Measurements from ENCODE around the gene ROBO2.

Gene ROBO2

DNA sequence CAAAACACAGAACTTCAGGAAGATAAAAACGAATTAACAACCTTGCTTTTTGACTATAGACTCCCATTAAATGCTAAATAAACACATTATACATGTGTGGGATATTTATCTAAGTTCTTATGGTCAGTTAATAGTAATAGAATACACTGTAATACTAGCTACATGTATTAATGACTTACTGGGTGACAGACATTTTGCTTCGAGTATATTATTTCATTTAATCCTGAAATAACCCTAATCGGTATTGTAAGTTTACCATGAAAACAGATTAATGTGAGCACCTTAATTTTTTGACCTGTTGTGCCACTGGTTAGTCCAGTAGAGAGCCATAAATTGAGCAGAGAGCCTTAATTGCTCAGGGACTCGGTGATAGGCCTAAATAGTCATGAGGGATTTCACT, 151.1 kb downstream of the ROBO2 start:
- DNase-seq: no peak

DNA sequence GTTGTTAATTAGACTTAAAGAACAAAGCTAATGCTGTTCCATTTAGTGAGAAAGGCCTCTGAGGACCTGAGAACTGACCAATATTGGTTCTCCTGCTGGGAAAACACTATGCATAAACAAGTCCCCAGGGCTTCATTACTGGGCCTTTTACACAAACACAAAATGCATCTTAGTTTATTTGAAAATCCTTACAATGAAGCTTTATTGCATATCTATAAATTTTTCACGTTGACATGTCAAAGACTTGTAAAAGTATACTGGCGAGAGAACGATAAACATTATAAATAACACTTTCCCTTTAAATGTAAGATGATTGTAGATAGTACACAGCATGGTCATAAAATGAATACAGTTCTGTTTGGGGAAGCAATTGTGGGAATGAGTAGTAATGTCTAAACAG, 151.7 kb downstream of the ROBO2 start:
- DNase-seq: no peak

DNA sequence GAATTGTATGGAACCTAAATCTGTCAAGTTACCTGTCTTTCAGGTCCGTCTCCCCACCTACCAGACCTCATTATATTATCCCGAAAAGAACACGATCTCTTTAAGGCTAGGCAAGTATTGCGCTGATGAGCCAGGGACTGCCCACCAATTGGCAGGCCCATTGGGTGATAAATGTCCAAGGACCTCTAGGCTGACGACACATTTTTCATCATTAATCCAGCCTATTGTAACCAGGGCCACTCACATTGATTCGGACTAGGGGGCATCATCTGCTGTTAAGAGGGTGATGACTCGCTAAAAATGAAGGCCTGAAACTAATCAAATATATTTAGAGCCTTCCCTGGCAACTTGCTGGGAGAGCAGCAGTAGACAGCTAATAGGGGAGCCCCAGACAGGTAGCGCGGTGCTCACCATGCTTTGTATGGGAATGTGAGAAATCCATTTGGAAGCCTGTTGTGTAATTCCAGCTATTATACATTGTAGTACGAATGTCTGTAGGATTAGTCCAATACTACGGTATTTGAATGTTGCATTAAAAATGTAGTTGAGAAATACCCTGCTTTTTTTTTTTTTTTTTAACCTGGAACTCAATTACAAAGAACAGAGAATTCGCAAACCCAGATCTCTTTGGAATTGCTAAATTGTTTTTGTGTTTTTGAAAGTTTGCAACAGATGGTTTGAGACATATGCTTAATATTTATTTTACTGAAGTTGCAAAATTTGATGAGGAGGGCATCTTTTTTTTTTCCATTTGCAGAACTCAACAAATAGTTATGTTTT, 156.1 kb downstream of the ROBO2 start:
- no peak for DNase-seq

DNA sequence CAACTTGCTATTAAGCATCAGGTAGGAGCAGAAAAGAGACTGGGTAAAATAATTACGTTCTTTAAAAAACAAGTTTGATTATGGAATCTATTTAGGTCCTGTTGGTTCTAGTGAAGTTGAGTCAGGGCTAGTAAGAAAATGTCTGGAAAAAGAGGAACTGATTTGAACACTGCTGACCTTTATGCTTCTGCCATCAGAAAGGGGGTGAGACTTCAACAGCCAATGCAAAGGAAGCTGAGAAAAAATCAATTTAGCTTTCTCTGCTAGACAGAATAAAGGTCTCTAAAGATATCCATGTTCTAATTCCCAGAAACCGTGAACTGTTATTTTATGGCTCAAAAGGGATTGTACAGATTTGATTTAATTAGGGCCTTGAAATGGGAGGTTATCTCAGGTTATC, 157.5 kb downstream of the ROBO2 start:
- no peak for DNase-seq

DNA sequence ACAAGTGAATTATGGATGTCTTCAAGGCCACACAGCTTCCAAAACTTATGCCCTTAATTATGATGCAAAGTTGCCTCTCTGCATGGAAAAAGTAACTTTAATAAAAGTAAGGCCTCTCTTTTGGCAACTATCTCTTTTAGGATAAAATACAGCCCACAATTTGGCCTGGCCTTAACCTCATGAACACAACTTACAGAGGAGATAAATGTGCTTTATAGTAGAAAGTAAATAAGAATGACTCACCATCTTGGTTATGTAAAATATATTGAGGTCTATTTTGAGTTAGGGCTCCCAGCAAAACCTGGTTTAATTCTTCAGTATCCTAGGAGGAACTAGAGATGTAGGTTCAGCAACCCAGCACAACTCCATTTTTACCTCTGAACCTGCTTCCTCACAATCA, 164.0 kb downstream of the ROBO2 start:
- DNase-seq: no peak

DNA sequence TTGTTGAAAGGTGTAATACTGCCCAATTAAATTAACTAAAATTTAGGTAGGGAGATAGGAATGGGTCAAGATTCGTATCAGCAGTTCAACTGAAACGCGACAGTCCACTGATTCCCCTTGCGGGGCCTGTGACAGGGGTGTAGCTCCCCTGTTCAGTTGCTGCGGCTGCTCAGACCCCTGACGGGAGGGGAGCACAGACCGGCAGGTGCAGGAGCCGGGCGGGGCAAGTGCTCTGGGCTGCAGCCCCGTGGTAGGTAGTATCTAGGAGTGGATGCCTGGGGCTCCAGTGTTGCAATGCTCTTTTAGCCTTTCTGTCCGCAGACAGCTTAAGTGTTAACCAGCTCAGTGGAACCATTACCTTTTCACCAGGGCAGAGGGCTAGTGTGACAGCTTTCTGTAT, 164.9 kb downstream of the ROBO2 start:
- no peak for DNase-seq

DNA sequence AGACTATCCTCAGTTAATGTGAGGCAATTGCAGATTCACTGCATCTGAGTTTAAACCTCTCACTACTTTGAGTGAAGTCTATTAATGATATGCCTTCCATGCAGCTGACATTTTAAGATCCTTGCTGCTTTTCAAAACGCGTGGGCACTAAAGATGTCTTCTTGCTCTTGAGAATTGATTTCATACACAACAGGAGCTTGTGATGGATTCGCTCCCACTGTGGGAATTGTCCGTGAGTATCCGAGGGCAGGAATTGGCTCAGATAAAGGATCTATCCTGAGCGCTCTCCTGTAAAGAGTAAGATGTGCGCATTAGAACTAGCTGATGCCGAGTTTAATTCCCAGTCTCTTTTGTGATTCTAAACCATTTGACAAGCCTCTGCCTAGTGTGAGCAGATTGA, 167.9 kb downstream of the ROBO2 start:
- DNase-seq: no peak

DNA sequence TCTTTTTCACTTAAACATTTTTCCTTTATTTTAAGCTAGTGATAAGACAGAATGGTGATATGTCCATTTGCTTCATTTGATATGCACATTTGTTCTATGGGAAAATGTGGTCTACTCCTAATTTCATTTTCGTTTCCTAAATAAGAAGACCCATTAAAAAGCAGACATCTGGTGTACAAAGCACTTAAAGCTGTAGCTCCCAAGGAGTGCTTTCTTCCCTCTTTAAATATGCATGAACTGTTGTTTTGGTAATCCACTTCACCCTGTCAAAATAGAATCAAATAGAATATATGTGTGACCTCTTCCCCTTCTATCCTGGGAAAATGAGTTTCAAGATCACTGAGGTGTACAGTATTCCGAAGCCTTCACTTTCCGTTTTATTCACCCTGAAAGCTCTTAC, 182.8 kb downstream of the ROBO2 start:
- no peak for DNase-seq

DNA sequence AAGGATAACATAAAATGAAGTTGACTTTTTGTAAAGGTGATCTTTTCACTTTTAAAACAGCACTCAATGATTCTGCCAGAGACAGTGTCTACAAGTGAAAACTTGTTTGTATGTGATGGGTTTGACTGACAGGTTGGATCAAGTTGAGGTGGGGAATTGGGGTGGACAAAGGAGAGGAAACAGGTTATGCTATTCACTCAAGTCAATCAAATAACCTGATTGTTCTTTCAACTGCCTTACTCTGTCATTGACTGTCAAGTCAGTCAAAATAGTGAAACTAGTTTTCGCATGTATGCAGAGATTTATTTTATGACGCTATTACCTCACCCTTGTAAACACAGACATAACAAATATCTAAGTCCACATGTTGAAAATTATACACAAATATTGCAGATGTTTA, 187.7 kb downstream of the ROBO2 start:
- DNase-seq: no peak

DNA sequence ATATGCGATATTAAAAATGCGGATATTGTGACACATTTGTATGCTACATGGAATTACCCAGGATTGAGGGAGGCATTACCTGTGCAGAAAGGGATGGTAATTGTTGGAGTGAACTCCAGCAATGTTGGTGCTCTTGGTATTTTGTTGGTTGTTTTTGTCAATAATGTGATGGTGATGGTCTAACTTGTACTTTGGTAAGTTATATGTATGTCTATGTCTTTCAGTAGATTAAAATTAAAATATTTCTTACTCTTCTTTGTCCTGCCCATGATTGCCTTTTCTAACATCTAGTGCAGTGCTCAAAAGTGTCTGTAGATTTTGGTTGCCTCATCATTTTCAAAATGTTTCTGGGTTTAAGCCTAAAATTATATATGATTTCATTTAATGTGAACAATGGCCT, 192.7 kb downstream of the ROBO2 start:
- DNase-seq: no peak

DNA sequence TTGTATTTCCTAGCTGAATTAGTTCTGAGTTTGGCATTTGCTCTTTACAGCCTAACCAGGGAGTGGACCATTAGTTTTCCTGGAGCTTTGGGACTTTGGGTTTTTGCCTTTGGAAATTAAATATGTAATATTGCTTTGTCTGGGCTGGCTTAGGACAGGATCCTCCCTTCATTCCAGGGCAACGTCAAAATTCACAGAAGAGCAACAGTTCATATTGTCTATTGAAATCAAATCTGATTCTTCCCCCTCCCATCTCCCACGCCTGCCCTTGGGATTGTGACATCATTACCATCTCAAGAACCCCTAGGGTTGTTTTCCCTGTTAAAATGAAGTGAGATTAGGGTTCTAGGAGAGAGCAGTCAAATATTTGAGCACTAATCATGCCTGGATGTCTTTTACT, 194.1 kb downstream of the ROBO2 start:
- no peak for DNase-seq

DNA sequence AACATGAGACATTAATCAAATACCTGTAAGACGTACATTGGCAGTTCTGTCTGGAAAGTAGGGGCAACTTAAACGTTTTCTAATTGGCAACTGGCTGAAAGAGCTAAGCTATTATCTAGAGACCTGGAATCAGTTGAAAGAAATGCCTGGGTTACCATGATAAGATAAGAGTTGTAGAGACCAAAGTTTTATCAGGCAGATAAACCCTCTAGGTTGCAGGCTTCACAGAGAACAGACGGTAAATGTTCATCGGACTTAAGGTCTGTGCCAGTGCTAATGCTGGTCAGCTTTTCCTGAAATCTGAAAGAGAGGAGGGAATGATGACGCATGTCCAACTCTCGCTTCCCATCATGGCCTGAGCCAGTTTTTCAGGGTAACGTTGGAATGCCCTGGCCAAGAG, 196.2 kb downstream of the ROBO2 start:
- DNase-seq: no peak

DNA sequence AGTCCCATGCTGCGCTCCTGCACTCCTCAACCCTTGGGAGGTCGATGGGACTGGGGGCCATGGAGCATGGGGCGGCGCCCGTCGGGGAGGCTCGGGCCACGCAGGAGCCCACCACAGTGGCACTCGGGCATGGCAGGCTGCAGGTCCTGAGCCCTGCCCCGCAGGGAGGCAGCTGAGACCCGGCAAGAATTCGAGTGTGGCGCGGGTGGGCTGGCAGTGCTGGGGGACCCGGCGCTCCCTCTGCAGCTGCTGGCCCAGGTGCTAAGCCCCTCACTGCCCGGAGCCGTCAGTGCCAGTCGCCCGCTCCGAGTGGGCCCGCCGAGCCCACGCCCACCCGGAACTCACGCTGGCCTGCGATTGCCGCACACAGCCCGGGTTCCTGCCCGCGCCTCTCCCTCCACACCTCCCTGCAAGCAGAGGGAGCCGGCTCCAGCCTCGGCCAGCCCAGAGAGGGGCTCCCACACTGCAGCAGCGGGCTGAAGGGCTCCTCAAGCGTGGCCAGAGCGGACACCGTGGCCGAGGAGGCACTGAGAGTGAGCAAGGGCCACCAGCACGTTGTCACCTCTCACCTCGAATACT, 200.3 kb downstream of the ROBO2 start:
- no peak for DNase-seq

DNA sequence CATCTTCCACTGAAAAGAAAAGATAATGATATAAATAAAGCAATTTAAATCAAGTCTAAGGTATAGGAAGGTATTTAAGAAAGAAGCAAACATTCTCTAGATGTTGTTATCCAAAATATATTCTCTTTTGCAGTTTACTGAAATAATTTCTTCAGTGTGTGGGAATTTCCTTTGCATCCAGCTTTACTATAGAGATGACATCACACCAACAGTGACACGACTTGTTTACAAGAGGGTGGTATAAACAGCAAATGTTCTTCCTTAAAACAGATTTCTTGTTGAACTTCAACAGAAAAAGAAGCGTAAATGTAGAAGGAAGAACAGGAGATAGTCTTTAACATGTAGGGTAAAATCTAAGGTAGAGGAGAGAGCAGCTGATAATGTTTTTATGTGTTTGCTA, 202.5 kb downstream of the ROBO2 start:
- no peak for DNase-seq

DNA sequence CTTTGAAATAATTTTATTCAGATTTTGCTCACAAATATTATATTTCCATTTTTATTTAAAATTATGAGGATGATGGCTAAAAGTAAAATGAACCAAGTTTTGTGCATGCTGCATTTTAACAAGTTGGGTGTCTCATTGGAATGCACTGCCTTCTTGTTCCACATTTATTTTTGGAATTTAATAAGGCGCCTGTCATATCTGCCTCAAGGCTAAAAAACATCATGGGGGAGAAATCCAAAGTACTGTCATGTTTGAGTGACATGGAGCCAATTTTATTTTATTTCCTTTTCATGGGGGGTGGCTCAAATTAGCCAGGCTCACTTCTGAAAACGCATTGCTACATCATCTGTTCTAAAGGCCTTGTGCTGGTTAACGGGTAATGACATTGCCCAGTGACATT, 205.1 kb downstream of the ROBO2 start:
- DNase-seq: no peak

DNA sequence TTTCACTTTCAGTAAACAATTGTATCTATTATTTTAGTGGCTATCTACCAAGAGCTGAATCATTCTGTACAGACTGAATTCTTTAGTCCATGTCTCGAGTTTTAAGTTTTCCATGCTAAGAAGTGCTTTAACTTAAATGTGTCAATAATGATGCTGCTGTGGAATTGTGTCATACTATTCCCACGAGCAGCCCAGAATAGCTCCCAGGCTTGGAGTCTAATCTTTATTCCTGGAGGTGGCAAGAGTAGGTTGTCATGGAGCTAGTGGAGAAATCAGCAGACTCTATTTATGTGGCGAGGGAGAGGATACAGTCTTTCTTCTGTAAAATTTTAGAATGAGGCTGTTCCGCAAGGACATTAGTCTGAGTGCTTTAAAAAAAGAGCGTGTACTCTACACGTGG, 207.2 kb downstream of the ROBO2 start:
- no peak for DNase-seq

DNA sequence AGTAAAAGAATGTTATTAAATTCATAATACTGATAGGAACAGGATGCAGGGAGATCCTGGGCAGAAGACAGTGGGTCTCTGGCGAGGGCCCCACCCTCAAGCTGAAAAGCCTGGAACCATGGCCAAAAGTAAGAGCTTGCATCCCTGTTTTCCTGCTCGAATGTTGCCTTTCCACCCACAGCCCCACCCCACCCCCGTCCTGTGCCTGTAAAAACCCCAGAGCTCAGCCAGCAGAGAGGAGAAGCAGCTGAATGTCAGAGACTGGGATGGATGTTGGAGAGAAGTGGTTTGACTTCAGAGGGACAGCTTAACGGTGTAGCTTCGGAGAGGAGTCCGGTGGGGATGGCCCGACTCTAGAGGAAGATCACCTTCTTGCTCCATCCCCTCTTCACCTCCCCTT, 207.9 kb downstream of the ROBO2 start:
- no peak for DNase-seq

DNA sequence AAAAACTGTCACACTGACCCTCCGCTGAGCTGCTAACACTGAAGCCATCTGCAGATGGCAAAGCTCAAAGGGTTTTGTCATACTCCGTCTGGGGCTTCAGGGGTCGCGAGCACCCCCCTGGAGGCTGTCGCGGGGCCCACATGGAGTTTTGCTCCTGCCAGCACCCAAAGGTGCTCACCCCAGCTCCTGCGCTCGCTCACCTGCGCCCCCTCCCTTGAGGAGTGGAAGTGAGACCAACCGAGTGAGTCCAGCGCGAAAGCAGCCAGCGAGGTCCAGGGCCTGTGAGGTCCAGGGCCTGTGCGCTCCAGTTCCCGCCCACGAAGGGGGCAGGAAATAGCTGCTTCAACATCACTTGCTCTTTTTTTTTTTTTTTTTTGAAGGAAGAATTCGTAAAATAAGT, 208.5 kb downstream of the ROBO2 start:
- no peak for DNase-seq

DNA sequence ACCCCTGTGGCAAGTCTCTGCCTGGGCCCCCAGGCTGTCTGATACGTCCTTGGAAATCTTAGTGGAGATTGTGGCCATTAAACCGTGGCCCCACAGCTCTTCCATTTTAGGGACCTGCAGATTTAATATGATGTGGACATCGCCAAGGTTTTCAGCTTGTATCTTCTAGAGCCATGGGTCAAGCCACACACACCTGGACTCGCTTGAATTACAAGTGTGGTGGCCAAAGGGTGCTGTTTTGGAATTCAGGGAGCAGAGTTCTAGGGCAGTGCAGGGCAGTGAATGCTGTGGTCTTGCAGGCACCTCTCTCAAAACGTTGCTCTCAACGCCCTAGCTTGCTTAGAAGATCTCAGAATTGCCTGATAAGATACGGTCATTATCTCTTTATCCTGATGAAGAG, 211.2 kb downstream of the ROBO2 start:
- DNase-seq: no peak

DNA sequence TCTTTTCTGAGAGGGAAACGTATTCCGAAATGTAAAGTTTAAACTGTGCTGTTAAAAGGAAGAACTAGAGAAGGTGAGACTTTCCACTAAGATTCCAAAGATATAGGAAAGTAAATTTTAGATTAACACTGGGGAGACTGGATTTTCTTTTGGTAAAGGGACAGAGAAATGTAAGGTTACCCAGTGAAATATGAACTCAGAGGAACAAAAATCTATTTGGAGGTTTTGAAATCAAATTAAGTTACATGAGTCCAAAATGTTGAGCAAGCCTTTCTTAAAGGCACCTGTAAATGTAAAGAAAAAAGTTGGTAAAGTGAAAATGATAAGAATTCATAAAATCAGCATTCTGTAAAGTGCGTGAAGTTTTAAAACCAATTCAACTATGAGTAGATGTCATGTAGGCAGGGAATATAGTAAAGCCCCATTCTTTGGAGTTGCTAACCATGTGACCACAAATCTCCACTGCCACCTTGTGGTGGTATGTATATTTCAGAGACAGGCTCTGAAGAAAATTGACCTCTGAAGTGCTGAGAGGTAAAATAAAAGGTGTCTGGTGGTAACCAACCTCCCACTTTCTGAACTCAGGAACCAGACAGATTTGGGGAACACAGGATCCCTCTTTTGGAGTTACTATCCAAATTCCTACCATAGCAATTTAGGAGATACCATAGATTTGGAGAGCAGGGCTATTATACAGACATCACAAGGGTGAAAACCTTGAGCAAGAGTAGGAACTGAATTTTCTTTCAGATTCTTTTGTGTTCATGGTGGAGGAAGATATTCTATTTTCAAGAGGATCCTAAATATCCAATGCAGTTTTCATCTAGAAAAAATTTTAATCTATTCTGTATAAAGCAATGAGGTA, 215.3 kb downstream of the ROBO2 start:
- DNase-seq: no peak

DNA sequence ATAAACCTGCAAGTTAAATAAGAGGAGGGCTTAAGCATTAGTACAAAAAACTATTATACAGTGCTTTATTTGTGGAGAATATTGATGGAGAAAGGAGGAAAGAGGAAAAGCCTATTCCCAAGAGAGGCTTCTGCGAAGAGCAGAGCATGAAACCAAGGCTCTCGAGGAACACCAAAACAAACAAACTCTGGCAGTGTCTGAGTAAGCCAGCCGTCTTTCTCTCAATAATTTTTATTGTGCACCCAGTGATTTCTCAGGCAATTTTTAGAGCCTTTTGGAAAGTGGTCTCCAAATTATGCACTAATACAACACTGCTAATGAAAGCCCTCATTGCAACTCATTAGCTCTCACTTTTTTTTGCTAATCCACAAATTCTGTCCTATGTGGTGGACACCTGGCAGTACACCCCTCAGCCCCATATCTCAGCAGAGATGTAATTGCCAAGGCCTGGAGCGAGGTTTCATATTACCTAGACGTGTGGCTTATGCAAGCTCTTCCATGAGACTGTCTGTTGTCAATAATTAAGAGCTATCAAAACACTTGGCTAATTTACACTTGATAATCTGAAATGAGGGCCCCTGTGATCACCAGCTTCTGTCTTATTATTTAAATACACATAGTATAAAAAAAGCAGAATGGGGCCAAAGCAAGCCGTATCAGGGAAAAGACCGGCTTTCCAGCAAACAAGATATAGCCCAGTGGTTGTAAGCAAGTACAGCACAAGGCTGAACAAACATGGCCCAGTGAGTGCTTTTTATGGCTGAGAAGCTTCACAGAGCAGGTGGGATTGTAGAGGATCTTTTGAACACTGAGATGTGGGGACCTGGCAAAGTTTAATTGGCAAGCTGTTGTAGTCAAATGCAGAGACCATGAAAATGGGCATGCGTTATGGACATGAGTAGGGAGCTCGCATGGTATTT, 216.9 kb downstream of the ROBO2 start:
- no peak for DNase-seq

DNA sequence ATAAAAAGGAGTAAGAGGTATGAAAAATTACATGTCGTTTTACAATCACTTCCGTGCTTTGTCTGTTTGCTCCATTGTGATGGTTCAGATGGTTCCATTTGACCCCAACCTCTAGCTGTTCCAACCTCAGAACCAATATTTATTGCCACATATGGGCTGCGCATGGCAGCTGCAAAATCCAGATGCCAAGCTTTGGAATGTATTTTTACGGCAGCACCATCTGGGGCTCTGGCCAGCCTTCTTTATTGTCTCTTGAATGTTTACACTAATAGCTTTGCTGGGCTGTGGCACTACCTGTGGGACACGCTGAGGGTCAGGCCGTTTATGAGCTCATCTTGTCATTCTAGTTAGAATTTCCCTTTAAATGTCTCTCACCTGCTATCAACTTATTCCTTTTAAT, 219.8 kb downstream of the ROBO2 start:
- DNase-seq: no peak

DNA sequence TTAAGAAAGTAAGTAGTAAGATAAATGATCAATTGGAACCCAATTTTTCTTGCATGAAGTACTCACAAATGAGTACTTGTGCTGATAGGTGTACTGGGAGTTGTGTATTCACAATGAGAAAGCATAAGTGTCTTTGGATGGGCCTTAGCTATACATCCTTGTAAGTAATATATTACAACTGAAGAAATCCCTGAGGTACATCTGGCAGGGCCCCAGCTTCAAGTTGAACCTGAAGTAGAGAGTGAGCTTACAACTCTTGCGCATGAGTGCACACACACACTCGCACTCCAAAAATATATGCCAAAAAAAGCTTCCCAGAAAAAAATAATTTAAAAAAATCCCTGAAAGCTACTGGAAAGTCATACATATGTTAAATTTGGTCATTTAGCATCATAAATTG, 222.5 kb downstream of the ROBO2 start:
- no peak for DNase-seq

All from GF-D8 (cell line).